Neural cell (in vitro differentiated cells): ENCODE measurements around the gene GAGE10.

Experiments used
- EP300 ChIP-seq: fragments of 450-650 bp; conservative IDR thresholded peaks from 2 replicates; pipeline ENCODE4 v1.6.1; 2014; ENCODE audit warnings: antibody characterized with exemption, mild to moderate bottlenecking, moderate library complexity; ENCODE audit not compliant: poor library complexity, severe bottlenecking
- POLR2AphosphoS5 ChIP-seq: IDR thresholded peaks from 2 replicates; pipeline ENCODE4 v1.6.1; 2012
- RAD21 ChIP-seq: fragments of 450-650 bp; conservative IDR thresholded peaks from 2 replicates; pipeline ENCODE4 v1.6.1; 2014; ENCODE audit warnings: antibody characterized with exemption, mild to moderate bottlenecking, moderate library complexity
- SMC3 ChIP-seq: fragments of 450-650 bp; conservative IDR thresholded peaks from 2 replicates; pipeline ENCODE4 v1.6.1; 2014; ENCODE audit warnings: antibody characterized with exemption, mild to moderate bottlenecking, moderate library complexity; ENCODE audit not compliant: poor library complexity
- TF ChIP-seq, protein P1 (sequence below): fragments of 450-650 bp; IDR thresholded peaks from 2 replicates; pipeline ENCODE4 v1.5.1; 2014; ENCODE audit warnings: antibody characterized with exemption, mild to moderate bottlenecking, moderate library complexity; ENCODE audit not compliant: poor library complexity, severe bottlenecking
- TF ChIP-seq, protein P2 (sequence below): IDR thresholded peaks from 2 replicates; pipeline ENCODE4 v1.6.1; 2012; ENCODE audit warnings: borderline replicate concordance

DNA sequence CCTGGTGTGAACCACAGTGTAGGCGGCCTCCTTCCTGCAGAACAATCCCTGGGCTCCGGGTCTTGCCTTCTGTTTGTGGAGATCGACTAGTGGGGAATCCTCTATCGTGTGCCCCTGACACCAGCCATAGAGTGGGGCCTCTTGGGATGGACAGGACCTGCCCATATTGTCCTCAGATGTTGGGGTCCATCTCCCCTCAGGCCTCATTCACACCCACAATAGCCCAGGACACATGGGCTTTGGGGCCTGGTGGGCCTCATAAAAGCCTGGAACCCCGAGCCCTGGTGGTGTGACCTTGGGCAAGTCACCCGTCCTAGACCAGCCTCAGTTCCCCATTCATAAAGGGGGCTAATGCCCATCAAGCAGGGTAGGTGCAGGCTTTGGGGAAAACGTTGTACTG is 13.2 kb upstream of the GAGE10 start:
- TF ChIP-seq EP300: no peak
- TF ChIP-seq RAD21: no peak
- TF ChIP-seq, protein P1, sequence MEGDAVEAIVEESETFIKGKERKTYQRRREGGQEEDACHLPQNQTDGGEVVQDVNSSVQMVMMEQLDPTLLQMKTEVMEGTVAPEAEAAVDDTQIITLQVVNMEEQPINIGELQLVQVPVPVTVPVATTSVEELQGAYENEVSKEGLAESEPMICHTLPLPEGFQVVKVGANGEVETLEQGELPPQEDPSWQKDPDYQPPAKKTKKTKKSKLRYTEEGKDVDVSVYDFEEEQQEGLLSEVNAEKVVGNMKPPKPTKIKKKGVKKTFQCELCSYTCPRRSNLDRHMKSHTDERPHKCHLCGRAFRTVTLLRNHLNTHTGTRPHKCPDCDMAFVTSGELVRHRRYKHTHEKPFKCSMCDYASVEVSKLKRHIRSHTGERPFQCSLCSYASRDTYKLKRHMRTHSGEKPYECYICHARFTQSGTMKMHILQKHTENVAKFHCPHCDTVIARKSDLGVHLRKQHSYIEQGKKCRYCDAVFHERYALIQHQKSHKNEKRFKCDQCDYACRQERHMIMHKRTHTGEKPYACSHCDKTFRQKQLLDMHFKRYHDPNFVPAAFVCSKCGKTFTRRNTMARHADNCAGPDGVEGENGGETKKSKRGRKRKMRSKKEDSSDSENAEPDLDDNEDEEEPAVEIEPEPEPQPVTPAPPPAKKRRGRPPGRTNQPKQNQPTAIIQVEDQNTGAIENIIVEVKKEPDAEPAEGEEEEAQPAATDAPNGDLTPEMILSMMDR: no peak
- TF ChIP-seq, protein P2, sequence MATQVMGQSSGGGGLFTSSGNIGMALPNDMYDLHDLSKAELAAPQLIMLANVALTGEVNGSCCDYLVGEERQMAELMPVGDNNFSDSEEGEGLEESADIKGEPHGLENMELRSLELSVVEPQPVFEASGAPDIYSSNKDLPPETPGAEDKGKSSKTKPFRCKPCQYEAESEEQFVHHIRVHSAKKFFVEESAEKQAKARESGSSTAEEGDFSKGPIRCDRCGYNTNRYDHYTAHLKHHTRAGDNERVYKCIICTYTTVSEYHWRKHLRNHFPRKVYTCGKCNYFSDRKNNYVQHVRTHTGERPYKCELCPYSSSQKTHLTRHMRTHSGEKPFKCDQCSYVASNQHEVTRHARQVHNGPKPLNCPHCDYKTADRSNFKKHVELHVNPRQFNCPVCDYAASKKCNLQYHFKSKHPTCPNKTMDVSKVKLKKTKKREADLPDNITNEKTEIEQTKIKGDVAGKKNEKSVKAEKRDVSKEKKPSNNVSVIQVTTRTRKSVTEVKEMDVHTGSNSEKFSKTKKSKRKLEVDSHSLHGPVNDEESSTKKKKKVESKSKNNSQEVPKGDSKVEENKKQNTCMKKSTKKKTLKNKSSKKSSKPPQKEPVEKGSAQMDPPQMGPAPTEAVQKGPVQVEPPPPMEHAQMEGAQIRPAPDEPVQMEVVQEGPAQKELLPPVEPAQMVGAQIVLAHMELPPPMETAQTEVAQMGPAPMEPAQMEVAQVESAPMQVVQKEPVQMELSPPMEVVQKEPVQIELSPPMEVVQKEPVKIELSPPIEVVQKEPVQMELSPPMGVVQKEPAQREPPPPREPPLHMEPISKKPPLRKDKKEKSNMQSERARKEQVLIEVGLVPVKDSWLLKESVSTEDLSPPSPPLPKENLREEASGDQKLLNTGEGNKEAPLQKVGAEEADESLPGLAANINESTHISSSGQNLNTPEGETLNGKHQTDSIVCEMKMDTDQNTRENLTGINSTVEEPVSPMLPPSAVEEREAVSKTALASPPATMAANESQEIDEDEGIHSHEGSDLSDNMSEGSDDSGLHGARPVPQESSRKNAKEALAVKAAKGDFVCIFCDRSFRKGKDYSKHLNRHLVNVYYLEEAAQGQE: no peak
- no peak for TF ChIP-seq SMC3
- no peak for TF ChIP-seq POLR2AphosphoS5
